ENCODE measurements around the gene DELE1.
"Not testable (repeated sequence)": the region's sequence is repeated elsewhere in the genome, so short reads cannot be mapped to it uniquely, and the experiment has no call there.

Gene DELE1

DNA sequence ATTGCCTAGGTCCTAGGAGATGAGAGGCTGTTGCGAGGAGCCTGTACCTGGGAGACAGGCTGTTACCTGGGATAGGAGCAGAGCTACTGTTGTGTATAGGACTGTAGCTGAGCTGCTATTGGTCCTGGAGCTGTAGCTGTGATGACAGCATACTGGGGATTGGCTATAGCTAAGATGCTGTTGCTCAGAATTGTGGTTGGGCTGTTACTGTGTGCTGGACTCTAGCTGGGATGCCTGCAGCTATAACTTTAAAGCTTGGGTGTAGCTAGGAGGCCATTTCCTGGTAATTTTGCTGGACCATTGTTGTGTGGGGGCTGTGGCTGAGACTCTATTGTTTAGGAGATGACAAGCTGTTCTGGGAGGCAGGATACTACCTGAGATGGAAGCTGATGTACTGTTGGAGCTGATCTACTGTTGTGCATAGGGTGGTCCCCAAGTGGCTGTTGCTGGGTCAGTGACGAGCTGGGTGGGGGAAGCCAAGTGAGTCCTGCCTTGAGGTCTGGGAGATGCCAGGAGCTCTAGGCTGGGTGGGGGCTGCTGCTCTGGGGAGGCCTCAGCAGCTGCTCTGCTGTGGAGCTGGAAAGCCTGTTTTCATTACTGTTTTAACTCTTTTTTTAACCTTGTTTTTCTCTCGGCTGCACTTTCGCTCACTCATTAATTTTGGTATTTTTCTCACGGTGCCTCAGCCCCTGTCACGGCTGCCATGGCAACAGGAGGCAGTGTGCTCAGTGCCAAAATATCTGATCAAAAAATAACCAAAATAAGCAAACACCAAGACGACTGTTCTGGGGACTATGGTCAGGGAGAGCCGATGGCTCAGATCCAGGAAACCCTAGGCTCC is 42.5 kb upstream of the DELE1 start:
- no peak for DNase-seq (ENCODE audit: extremely low read depth, low read depth)
- TF ChIP-seq, protein P1, sequence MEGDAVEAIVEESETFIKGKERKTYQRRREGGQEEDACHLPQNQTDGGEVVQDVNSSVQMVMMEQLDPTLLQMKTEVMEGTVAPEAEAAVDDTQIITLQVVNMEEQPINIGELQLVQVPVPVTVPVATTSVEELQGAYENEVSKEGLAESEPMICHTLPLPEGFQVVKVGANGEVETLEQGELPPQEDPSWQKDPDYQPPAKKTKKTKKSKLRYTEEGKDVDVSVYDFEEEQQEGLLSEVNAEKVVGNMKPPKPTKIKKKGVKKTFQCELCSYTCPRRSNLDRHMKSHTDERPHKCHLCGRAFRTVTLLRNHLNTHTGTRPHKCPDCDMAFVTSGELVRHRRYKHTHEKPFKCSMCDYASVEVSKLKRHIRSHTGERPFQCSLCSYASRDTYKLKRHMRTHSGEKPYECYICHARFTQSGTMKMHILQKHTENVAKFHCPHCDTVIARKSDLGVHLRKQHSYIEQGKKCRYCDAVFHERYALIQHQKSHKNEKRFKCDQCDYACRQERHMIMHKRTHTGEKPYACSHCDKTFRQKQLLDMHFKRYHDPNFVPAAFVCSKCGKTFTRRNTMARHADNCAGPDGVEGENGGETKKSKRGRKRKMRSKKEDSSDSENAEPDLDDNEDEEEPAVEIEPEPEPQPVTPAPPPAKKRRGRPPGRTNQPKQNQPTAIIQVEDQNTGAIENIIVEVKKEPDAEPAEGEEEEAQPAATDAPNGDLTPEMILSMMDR (IDR thresholded peaks at IDR 0.05; ENCODE audit: low read depth, low read length), result no peak

DNA sequence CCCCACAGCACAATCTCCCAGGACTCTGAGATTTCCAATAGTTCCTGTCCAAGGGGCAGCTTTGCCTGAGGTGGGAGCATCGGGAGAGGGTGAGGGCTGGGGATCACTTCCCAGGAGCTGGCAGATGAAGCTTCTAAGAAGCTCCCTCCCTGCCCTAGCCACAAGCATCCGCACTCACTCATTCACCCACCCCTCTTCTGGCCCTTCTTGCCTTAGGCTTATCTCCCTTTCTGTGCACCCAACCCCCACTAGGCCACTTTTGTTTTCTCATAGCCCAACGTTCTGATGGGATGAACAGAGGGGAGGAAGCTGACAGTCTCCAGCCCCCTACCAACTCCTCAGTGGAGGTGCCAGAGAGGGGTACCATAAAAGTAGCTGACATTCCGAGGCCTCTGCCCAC is 41.8 kb upstream of the DELE1 start:
- no peak for DNase-seq (ENCODE audit: extremely low read depth, low read depth)
- TF ChIP-seq, protein P1 (IDR thresholded peaks at IDR 0.05; ENCODE audit: low read depth, low read length), result no peak

DNA sequence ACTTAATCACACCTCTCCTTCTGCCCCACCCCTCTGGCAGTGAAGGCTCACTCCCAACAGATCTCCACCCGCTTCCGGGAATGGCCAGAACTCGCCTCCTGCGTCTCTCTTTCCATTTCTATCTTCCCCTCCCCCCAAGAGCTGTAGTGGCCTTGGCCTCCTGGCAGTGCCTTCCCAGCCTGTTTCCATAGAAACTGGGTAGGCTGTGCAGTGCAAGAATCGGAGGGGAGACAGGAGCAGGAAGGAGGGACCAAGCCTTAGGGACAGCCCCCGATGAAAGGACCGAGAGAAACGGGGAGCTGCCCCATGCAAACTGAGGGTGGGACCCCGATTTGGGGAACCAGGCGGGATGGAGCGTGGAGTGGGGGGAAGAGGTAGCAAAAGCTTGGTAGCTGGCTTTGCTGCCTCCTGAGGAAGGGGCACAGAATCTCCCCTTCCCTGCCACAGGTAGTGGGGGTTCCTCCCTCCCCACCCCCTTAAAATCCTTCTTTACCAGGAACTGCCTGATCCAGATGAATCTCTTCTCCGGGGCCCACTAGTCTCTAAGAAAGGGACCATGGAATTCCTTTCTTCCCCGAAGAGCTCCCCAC is 41.0 kb upstream of the DELE1 start:
- TF ChIP-seq, protein P1 (IDR thresholded peaks at IDR 0.05; ENCODE audit: low read depth, low read length), result no peak
- no peak for DNase-seq (ENCODE audit: extremely low read depth, low read depth)

DNA sequence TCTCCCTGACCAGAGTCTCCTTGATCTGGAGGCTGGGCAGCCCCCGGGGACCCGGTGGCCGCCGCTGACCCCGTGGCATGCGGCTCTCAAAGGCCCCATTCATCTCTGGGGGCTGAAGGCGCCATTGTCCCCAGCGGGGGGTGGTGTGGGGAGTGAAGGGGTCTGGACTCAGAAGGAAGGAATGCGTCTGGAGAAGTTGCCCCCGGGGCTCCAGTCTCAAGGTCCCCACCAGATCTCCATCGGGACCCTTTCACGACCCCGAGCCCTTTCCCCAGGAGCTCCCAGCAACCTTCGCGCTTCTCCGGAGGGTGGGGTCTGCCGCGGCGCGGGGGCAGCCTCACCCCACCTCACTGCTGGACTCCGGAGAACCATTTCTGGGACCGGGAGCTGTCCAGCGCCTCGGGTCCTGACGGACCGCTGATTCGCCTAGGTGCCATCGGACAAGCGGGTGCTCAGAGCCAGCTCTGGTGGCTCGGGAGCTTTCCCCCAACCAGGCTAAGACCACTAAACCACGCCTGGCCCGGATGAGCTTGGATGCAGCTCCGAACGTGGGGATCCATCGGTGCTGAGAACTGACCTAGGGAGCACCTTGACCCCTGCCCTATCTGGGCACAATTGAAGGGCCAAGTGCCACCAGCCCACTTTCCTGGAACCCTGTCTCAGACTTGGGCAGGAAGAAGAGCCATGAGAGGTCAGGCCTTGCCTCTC is 40.3 kb upstream of the DELE1 start:
- TF ChIP-seq, protein P1 (IDR thresholded peaks at IDR 0.05; ENCODE audit: low read depth, low read length), result no peak
- DNase-seq (ENCODE audit: extremely low read depth, low read depth), result no peak

DNA sequence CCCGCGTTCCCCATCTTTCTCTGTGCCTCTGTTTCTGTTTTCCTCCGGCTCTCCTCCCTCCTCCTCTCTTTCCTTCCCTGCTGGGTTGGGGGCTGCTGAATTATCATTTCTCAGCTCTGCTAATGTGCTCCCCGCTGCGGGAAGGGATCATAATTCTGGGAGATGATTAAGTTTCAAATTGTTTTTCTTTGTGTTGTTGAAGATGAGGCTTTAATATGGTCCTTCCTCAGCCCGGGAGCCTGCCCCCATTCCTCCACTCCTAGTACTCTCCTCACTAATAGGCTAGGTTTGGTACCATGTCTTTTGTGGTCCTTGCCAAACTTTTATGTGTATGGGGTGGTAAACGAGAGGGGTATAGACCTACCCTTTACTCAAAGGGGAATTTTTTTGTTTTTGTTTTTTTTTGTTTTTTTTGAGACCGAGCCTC is 39.8 kb upstream of the DELE1 start:
- TF ChIP-seq, protein P1 (IDR thresholded peaks at IDR 0.05; ENCODE audit: low read depth, low read length), result no peak
- no peak for DNase-seq (ENCODE audit: extremely low read depth, low read depth)

DNA sequence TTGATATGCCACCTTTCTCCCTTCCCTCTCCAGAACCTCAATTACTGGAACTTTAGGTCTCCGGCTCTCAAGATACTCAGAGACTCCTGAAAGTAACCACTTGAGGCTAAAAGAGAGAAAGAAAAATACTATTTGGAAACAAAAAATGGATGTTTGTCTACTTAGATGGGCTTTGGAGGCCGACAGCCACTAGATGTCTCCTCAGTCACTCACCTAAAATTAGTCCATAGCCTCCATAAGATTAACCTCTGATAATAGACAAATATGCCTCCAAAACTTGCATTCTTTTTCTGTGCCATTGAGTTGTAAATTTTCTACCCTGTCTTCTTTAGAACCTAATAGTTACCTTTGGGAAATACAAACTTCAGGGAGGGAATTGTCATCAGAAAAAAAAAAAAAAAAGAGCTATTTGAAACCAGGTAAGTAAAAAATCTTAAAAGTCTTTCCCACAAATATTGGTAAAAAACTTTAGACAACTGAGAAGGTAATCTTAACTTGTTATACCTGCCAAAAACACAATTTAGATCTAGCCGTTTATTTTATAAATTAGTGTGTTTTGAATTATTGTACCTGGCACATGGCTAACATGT is 34.3 kb upstream of the DELE1 start:
- DNase-seq (ENCODE audit: extremely low read depth, low read depth), result no peak
- TF ChIP-seq, protein P1 (IDR thresholded peaks at IDR 0.05; ENCODE audit: low read depth, low read length), result peak; percentile 39

DNA sequence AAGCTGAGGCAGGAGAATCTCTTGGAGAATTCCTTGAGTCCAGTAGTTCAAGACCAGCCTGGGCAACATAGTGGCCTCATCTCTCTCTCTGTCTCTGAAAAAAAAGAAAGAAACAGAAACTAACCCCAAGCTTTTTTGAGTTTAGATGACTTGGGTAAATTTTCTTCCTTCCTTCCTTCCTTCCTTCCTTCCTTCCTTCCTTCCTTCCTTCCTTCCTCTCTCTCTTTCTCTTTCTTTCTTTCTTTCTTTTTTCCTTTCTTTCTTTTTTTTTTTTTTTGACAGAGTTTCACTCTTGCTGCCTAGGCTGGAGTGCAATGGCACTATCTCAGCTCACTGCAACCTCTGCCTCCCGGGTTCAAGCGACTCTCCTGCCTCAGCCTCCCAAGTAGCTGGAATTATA is 33.2 kb upstream of the DELE1 start:
- DNase-seq (ENCODE audit: extremely low read depth, low read depth), result not testable (repeated sequence)
